Measurements from ENCODE around the gene XDH.

The XDH gene

DNA sequence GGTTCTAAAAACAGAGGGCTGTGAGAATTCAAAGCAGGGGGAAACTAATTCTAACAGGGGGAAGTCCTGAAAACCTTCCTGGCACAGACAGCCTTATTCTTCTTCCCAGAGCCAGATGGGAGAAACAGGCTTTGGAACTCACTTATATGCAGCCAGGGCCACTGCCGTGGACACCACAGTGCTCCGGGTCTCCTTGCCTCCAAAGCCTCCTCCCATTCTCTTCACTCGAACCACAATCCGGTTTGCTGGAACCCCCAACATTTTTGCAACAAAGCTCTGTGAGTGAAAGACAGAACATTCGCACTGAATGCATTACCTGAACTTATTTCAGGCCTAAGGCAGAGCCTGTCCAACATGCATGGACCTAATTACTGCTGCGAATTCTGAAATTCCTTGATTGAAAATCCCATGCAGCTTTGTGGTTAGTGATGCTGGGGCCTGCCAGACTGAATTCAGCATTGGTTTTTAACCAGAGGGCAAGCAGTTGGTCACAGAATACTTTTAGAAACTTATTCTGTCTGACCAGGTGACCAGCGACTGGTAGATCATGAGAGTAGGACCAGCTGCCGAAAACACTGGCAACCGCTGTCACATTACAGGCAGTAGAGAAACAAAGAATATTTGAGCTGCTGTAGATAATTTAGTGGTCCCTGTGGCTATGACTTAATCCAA lies 48.6 kb downstream of the XDH start:
- no peaks in the 10 kb centered on the region for H3F3A ChIP-seq (ENCODE audit: control insufficient read depth, insufficient read depth)
- H3K27ac ChIP-seq (ENCODE audit: low read depth, low read length) = no peak overlapping the region
- H4K20me1 ChIP-seq (ENCODE audit: control insufficient read depth, insufficient read depth, low read depth, low read length) = no peaks in the 10 kb centered on the region
- H3K9me3 ChIP-seq (ENCODE audit: control insufficient read depth, insufficient read depth, low read length) = no peaks in the 10 kb centered on the region
- no peaks in the 10 kb centered on the region for H3K36me3 ChIP-seq (ENCODE audit: control insufficient read depth, low read length)
- no peak overlapping the region for H3K4me3 ChIP-seq (ENCODE audit: low read length)
- no peaks in the 10 kb centered on the region for H3K4me1 ChIP-seq (ENCODE audit: control insufficient read depth, low read length)
- TF ChIP-seq, protein P1, sequence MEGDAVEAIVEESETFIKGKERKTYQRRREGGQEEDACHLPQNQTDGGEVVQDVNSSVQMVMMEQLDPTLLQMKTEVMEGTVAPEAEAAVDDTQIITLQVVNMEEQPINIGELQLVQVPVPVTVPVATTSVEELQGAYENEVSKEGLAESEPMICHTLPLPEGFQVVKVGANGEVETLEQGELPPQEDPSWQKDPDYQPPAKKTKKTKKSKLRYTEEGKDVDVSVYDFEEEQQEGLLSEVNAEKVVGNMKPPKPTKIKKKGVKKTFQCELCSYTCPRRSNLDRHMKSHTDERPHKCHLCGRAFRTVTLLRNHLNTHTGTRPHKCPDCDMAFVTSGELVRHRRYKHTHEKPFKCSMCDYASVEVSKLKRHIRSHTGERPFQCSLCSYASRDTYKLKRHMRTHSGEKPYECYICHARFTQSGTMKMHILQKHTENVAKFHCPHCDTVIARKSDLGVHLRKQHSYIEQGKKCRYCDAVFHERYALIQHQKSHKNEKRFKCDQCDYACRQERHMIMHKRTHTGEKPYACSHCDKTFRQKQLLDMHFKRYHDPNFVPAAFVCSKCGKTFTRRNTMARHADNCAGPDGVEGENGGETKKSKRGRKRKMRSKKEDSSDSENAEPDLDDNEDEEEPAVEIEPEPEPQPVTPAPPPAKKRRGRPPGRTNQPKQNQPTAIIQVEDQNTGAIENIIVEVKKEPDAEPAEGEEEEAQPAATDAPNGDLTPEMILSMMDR (IDR thresholded peaks at IDR 0.05; ENCODE audit: low read depth, low read length, poor library complexity, severe bottlenecking) = no peak
- TF ChIP-seq EZH2phosphoT487 (IDR thresholded peaks at IDR 0.05; ENCODE audit: borderline replicate concordance, low read length) = no peak
- H3K79me2 ChIP-seq (ENCODE audit: control insufficient read depth, low read length) = no peaks in the 10 kb centered on the region
- no peak overlapping the region for H3K4me2 ChIP-seq (ENCODE audit: low read length)
- H3K9me2 ChIP-seq (replicated peaks; ENCODE audit: control insufficient read depth, low read length) = no peaks in the 10 kb centered on the region
- peaks cover 3% of the 10 kb centered on the region; the same call in 1 of the 2 replicates for H3K27me3 ChIP-seq (ENCODE audit: control insufficient read depth, low read length)

DNA sequence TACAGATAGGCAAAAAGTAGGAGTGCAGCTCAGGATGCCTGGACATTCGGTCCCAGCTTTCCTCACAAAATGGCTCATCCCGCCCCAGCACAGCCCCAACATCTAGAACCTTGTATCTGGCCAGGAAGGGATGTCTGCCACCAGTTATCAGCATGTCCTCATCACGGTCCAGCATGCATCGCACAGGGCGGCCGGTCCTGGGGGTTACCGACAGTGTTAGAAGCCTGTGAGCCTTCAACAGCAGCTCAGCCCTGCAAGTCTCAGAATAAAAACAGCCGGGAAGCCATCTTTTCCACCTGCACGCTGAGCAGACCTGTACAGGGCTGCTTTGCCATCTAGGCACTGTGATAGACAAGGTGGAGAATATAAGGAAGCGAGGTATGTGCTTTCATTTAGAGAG lies 49.2 kb downstream of the XDH start:
- Histone ChIP-seq H3K36me3 (ENCODE audit: control insufficient read depth, low read length) (no peaks in the 10 kb centered on the region), H4K20me1 (ENCODE audit: control insufficient read depth, insufficient read depth, low read depth, low read length) (no peaks in the 10 kb centered on the region), H3K27me3 (ENCODE audit: control insufficient read depth, low read length) (peaks cover 7% of the 10 kb centered on the region), H3F3A (ENCODE audit: control insufficient read depth, insufficient read depth) (no peaks in the 10 kb centered on the region), H3K79me2 (ENCODE audit: control insufficient read depth, low read length) (no peaks in the 10 kb centered on the region), H3K27ac (ENCODE audit: low read depth, low read length) (no peak overlapping the region), H3K9me2 (replicated peaks; ENCODE audit: control insufficient read depth, low read length) (no peaks in the 10 kb centered on the region), H3K4me2 (ENCODE audit: low read length) (no peak overlapping the region), H3K9me3 (ENCODE audit: control insufficient read depth, insufficient read depth, low read length) (no peaks in the 10 kb centered on the region), H3K4me3 (ENCODE audit: low read length) (no peak overlapping the region), H3K4me1 (ENCODE audit: control insufficient read depth, low read length) (no peaks in the 10 kb centered on the region)
- TF ChIP-seq EZH2phosphoT487 (IDR thresholded peaks at IDR 0.05; ENCODE audit: borderline replicate concordance, low read length) = no peak
- TF ChIP-seq, protein P1 (IDR thresholded peaks at IDR 0.05; ENCODE audit: low read depth, low read length, poor library complexity, severe bottlenecking) = no peak

- Histone ChIP-seq H3K9me2 (replicated peaks; ENCODE audit: control insufficient read depth, low read length) (no peaks in the 10 kb centered on the region), H3K27me3 (ENCODE audit: control insufficient read depth, low read length) (peaks cover 7% of the 10 kb centered on the region), H3K4me2 (ENCODE audit: low read length) (no peak overlapping the region)
These were observed 50.4 kb downstream of the XDH start for GRCh38 chr2:31363956-31364750.

More at GRCh38 chr2:31363956-31364750, 50.4 kb downstream of the XDH start:
- Histone ChIP-seq H3K36me3 (ENCODE audit: control insufficient read depth, low read length) (no peaks in the 10 kb centered on the region), H3K79me2 (ENCODE audit: control insufficient read depth, low read length) (no peaks in the 10 kb centered on the region), H3K9me3 (ENCODE audit: control insufficient read depth, insufficient read depth, low read length) (no peaks in the 10 kb centered on the region), H4K20me1 (ENCODE audit: control insufficient read depth, insufficient read depth, low read depth, low read length) (no peaks in the 10 kb centered on the region), H3K4me1 (ENCODE audit: control insufficient read depth, low read length) (no peaks in the 10 kb centered on the region), H3K27ac (ENCODE audit: low read depth, low read length) (no peak overlapping the region), H3F3A (ENCODE audit: control insufficient read depth, insufficient read depth) (no peaks in the 10 kb centered on the region), H3K4me3 (ENCODE audit: low read length) (no peak overlapping the region)
- TF ChIP-seq EZH2phosphoT487 (IDR thresholded peaks at IDR 0.05; ENCODE audit: borderline replicate concordance, low read length) = no peak
- TF ChIP-seq, protein P1 (IDR thresholded peaks at IDR 0.05; ENCODE audit: low read depth, low read length, poor library complexity, severe bottlenecking) = no peak

All from DOHH2 (cell line).